PC-3 (cell line): ENCODE measurements around the gene ERCC4. TPM values are rescaled to one million over a fixed set of nuclear protein-coding genes. Genes with fewer than 3 reads are reported as not detected.

Experiments
- ATAC-seq: fragments of 200-7000 bp; cut with Tn5 transposase; 2 replicates; pipeline ENCODE4 v1.9.1; 2020; ENCODE audit warnings: mild to moderate bottlenecking, moderate library complexity
- BruUV-seq: library from RNA; stranded (reverse); fragments of 400-500 nt; replicated peaks from 2 replicates; lab custom pipeline; 2021; lab: Mats Ljungman, UMichigan
- CTCF ChIA-PET: fragments of 300-600 bp; sonication (Branson Sonifier 250); formaldehyde crosslinking; loops from one replicate; lab custom pipeline; 2022; ENCODE audit warnings: antibody characterized with exemption; lab: Charles Lee
- POLR2A ChIA-PET: fragments of 300-600 bp; sonication (Branson Sonifier 250); formaldehyde crosslinking; loops from one replicate; lab custom pipeline; 2022; ENCODE audit warnings: antibody characterized with exemption; ENCODE audit not compliant: unreplicated experiment; lab: Charles Lee
- DNase-seq: peaks from one replicate; pipeline ENCODE4 v3.0.0-alpha.2; 2015
- H2AFZ ChIP-seq: fragments of 300-600 bp; sonication (generic); 2 replicates; pipeline ENCODE4 v1.6.0; 2016; ENCODE audit warnings: antibody characterized with exemption, low read length
- H3F3A ChIP-seq: fragments of 300-600 bp; sonication (generic); one replicate; pipeline ENCODE4 v1.6.0; 2017; ENCODE audit warnings: antibody characterized with exemption, low read length, control low read depth, mild to moderate bottlenecking; ENCODE audit not compliant: unreplicated experiment
- H3K27ac ChIP-seq: fragments of 300-600 bp; sonication (generic); 2 replicates; pipeline ENCODE4 v1.5.1; 2016; ENCODE audit warnings: mild to moderate bottlenecking, low read length
- H3K27me3 ChIP-seq: fragments of 300-600 bp; sonication (generic); 2 replicates; pipeline ENCODE4 v1.6.1; 2016; ENCODE audit warnings: low read length, mixed read lengths
- H3K36me3 ChIP-seq: fragments of 300-600 bp; sonication (generic); 2 replicates; pipeline ENCODE4 v1.6.1; 2016; ENCODE audit warnings: low read depth, mixed run types, low read length, mixed read lengths
- H3K4me1 ChIP-seq: fragments of 300-600 bp; sonication (generic); 2 replicates; pipeline ENCODE4 v1.5.1; 2016; ENCODE audit warnings: low read length; ENCODE audit not compliant: insufficient read depth
- H3K4me2 ChIP-seq: fragments of 300-600 bp; sonication (generic); 2 replicates; pipeline ENCODE4 v1.6.0; 2016; ENCODE audit warnings: low read length
- H3K4me3 ChIP-seq: fragments of 300-600 bp; sonication (generic); 2 replicates; pipeline ENCODE4 v1.5.1; 2016; ENCODE audit warnings: mild to moderate bottlenecking, low read length, mixed read lengths
- H3K79me2 ChIP-seq: fragments of 300-600 bp; sonication (generic); 2 replicates; pipeline ENCODE4 v1.6.1; 2017; ENCODE audit warnings: low read length, mixed read lengths
- H3K9ac ChIP-seq: fragments of 300-600 bp; sonication (generic); 2 replicates; pipeline ENCODE4 v1.6.0; 2016; ENCODE audit warnings: mild to moderate bottlenecking, low read length
- H3K9me2 ChIP-seq: fragments of 300-600 bp; sonication (generic); replicated peaks from 2 replicates; pipeline ENCODE4 v1.6.1; 2016; ENCODE audit warnings: mixed run types, low read length, mixed read lengths
- H3K9me3 ChIP-seq: fragments of 300-600 bp; sonication (generic); 2 replicates; pipeline ENCODE4 v1.6.1; 2016; ENCODE audit warnings: low read length, mixed read lengths
- H4K20me1 ChIP-seq: fragments of 300-600 bp; sonication (generic); 2 replicates; pipeline ENCODE4 v1.6.1; 2016; ENCODE audit warnings: low read length, mixed read lengths
- EZH2 ChIP-seq: fragments of 300-600 bp; sonication (generic); IDR thresholded peaks from one replicate; pipeline ENCODE4 v1.6.1; 2017; ENCODE audit warnings: antibody characterized with exemption, mild to moderate bottlenecking, low read length; ENCODE audit not compliant: unreplicated experiment
- EZH2phosphoT487 ChIP-seq: fragments of 300-600 bp; sonication (generic); IDR thresholded peaks from 2 replicates; pipeline ENCODE4 v1.6.1; 2018; ENCODE audit warnings: mild to moderate bottlenecking, antibody characterized with exemption, low read length, borderline replicate concordance
- intact Hi-C: fragments of 100-400 bp; cut with micrococcal nuclease; formaldehyde crosslinking; loops from 2 replicates; pipeline ENCODE4 v1.9.0; 2023
- total RNA-seq: library from RNA; depleted of rRNA; stranded (reverse); fragments of >200 nt; gene quantifications from 2 replicates; pipeline ENCODE4 v1.2.3, GENCODE V29; 2014
- TF ChIP-seq, protein P1 (sequence below): fragments of 300-600 bp; sonication (generic); conservative IDR thresholded peaks from 2 replicates; pipeline ENCODE4 v1.5.1; 2017; ENCODE audit warnings: antibody characterized with exemption, low read depth, mild to moderate bottlenecking, low read length

The ERCC4 gene
- total RNA-seq, 1 experiment from 2014 or later = 3.2 TPM

- ChIA-PET POLR2A (no interaction called here), CTCF (no interaction called here)
- H3K27ac ChIP-seq = no peak overlapping the region
- intact Hi-C loops = no loop called here
- H4K20me1 ChIP-seq = no peaks in the 10 kb centered on the region
- H3K4me2 ChIP-seq = no peak overlapping the region
- no TSS peak for BruUV-seq
- no peaks in the 10 kb centered on the region for H3K79me2 ChIP-seq
- no peaks in the 10 kb centered on the region for H3K4me1 ChIP-seq
- no peak for ATAC-seq
- no peaks in the 10 kb centered on the region for H3K36me3 ChIP-seq
- no peak for TF ChIP-seq EZH2
- TF ChIP-seq, protein P1, sequence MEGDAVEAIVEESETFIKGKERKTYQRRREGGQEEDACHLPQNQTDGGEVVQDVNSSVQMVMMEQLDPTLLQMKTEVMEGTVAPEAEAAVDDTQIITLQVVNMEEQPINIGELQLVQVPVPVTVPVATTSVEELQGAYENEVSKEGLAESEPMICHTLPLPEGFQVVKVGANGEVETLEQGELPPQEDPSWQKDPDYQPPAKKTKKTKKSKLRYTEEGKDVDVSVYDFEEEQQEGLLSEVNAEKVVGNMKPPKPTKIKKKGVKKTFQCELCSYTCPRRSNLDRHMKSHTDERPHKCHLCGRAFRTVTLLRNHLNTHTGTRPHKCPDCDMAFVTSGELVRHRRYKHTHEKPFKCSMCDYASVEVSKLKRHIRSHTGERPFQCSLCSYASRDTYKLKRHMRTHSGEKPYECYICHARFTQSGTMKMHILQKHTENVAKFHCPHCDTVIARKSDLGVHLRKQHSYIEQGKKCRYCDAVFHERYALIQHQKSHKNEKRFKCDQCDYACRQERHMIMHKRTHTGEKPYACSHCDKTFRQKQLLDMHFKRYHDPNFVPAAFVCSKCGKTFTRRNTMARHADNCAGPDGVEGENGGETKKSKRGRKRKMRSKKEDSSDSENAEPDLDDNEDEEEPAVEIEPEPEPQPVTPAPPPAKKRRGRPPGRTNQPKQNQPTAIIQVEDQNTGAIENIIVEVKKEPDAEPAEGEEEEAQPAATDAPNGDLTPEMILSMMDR = no peak
- no peak for TF ChIP-seq EZH2phosphoT487
- H3K4me3 ChIP-seq = no peak overlapping the region
- H3K9me2 ChIP-seq = no peaks in the 10 kb centered on the region
- H3K9me3 ChIP-seq = no peaks in the 10 kb centered on the region
- H3F3A ChIP-seq = no peaks in the 10 kb centered on the region
- no peaks in the 10 kb centered on the region for H3K27me3 ChIP-seq
- H2AFZ ChIP-seq = no peak overlapping the region
- H3K9ac ChIP-seq = no peak overlapping the region
- DNase-seq = no peak
Observed at GRCh38 chr16:13992976-13993375, 73.0 kb downstream of the ERCC4 start.

- Histone ChIP-seq H3F3A (no peaks in the 10 kb centered on the region), H2AFZ (peak overlapping the region; percentile 42; the same call in 1 of the 2 replicates), H3K27me3 (no peaks in the 10 kb centered on the region), H3K4me3 (no peak overlapping the region), H3K4me1 (no peaks in the 10 kb centered on the region), H3K79me2 (no peaks in the 10 kb centered on the region), H3K36me3 (no peaks in the 10 kb centered on the region), H3K9ac (no peak overlapping the region), H4K20me1 (no peaks in the 10 kb centered on the region), H3K27ac (no peak overlapping the region), H3K9me3 (no peaks in the 10 kb centered on the region), H3K9me2 (no peaks in the 10 kb centered on the region), H3K4me2 (no peak overlapping the region)
- ATAC-seq = no peak
- POLR2A ChIA-PET = no interaction called here
- intact Hi-C loops = no loop called here
- CTCF ChIA-PET = no interaction called here
- peak; percentile 2 for DNase-seq
- TF ChIP-seq EZH2phosphoT487 (no peak), EZH2 (no peak)
- TF ChIP-seq, protein P1 = no peak
- BruUV-seq = no TSS peak
Observed at GRCh38 chr16:13994239-13995106, 74.5 kb downstream of the ERCC4 start.

GRCh38 chr16:13995194-13995593 lies 75.2 kb downstream of the ERCC4 start:
- POLR2A ChIA-PET = no interaction called here
- no peak overlapping the region for H3K4me2 ChIP-seq
- H3K4me1 ChIP-seq = no peaks in the 10 kb centered on the region
- H3K4me3 ChIP-seq = no peak overlapping the region
- H3K36me3 ChIP-seq = no peaks in the 10 kb centered on the region
- H3K9me3 ChIP-seq = no peaks in the 10 kb centered on the region
- no peaks in the 10 kb centered on the region for H3K9me2 ChIP-seq
- DNase-seq (no peak), ATAC-seq (no peak)
- H3K27me3 ChIP-seq = no peaks in the 10 kb centered on the region
- H3K27ac ChIP-seq = no peak overlapping the region
- no peaks in the 10 kb centered on the region for H3K79me2 ChIP-seq
- H3K9ac ChIP-seq = no peak overlapping the region
- intact Hi-C loops = no loop called here
- H2AFZ ChIP-seq = no peak overlapping the region
- BruUV-seq = no TSS peak
- TF ChIP-seq EZH2 = no peak
- TF ChIP-seq EZH2phosphoT487 = no peak
- TF ChIP-seq, protein P1 = no peak
- CTCF ChIA-PET = no interaction called here
- no peaks in the 10 kb centered on the region for H3F3A ChIP-seq
- no peaks in the 10 kb centered on the region for H4K20me1 ChIP-seq
